LNCaP clone FGC (cell line): Measurements from ENCODE around the gene SUDS3.

Experiments used
- DNase-seq: peaks from one replicate; pipeline ENCODE4 v3.0.0-alpha.2; 2011; ENCODE audit warnings: low read depth
- H3K4me3 ChIP-seq: 2 replicates; pipeline ENCODE4 v1.5.1; 2011; ENCODE audit warnings: mild to moderate bottlenecking, low read depth, low read length, control low read depth
- TF ChIP-seq, protein P1 (sequence below): IDR thresholded peaks from 2 replicates; pipeline ENCODE4 v1.5.1; 2012; ENCODE audit warnings: mild to moderate bottlenecking; ENCODE audit not compliant: control insufficient read depth, insufficient read depth; ENCODE audit errors: extremely low read depth

The SUDS3 gene

GRCh38 chr12:118439068-118439467, 62.7 kb downstream of the SUDS3 start:
- no peak for DNase-seq
- H3K4me3 ChIP-seq: no peak overlapping the region
- TF ChIP-seq, protein P1, sequence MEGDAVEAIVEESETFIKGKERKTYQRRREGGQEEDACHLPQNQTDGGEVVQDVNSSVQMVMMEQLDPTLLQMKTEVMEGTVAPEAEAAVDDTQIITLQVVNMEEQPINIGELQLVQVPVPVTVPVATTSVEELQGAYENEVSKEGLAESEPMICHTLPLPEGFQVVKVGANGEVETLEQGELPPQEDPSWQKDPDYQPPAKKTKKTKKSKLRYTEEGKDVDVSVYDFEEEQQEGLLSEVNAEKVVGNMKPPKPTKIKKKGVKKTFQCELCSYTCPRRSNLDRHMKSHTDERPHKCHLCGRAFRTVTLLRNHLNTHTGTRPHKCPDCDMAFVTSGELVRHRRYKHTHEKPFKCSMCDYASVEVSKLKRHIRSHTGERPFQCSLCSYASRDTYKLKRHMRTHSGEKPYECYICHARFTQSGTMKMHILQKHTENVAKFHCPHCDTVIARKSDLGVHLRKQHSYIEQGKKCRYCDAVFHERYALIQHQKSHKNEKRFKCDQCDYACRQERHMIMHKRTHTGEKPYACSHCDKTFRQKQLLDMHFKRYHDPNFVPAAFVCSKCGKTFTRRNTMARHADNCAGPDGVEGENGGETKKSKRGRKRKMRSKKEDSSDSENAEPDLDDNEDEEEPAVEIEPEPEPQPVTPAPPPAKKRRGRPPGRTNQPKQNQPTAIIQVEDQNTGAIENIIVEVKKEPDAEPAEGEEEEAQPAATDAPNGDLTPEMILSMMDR: no peak

DNA sequence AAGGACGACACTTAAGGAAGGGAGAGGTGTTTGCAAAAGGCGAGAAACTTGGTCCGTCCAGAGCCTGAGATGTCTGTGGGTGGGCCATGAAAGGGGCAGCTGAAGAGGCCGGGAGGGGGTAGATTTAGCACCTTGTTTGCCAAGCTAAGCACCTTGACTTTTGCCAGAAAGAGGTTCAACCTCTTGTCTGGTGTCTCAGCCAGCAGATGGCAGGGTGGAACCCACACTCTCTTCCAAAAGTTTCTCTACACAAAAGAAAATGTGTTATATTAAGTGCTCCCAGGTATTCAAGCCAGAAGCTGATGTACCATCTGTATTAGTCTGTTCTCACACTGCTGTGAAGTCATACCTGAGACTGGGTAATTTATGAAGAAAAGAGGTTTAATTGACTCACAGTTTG, 69.9 kb downstream of the SUDS3 start:
- no peak for DNase-seq
- H3K4me3 ChIP-seq: no peak overlapping the region
- TF ChIP-seq, protein P1: 0 out of 2 replicates have a peak, but pooled peaks have one; percentile 12

GRCh38 chr12:118447181-118447580, 70.8 kb downstream of the SUDS3 start:
- TF ChIP-seq, protein P1: no peak
- no peak overlapping the region for H3K4me3 ChIP-seq
- no peak for DNase-seq

- no peak for DNase-seq
- H3K4me3 ChIP-seq: no peak overlapping the region
- TF ChIP-seq, protein P1: no peak
Observed at GRCh38 chr12:118448341-118448740, 72.0 kb downstream of the SUDS3 start.

DNA sequence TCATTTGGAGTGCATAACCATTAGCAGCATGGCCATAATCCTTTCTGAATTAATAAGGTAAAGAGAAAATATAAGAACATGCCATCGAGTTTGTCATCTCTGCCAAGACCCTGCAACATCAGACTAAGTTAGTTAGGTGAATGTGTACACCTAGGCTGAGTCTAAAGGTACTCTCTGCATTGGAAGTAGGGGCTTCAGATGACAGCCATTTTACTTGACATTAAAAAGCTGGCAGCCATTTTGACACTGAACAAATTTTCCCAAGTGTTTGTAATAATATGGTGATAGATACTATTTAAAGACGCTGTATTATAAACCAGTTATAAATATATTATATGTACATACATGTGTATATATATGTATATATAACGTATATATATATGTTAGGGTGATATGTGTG, 79.0 kb downstream of the SUDS3 start:
- DNase-seq: no peak

GRCh38 chr12:118456741-118457140, 80.4 kb downstream of the SUDS3 start:
- no peak overlapping the region for H3K4me3 ChIP-seq
- DNase-seq: no peak
- TF ChIP-seq, protein P1: no peak

More for the DNA sequence above, 79.0 kb downstream of the SUDS3 start:
- no peak overlapping the region for H3K4me3 ChIP-seq
- TF ChIP-seq, protein P1: no peak

- no peak overlapping the region for H3K4me3 ChIP-seq
- DNase-seq: no peak
- TF ChIP-seq, protein P1: no peak
Observed at GRCh38 chr12:118459110-118459509, 82.8 kb downstream of the SUDS3 start.
